ENCODE measurements around the gene PAQR9. TPM values are rescaled to one million over a fixed set of nuclear protein-coding genes. Genes with fewer than 3 reads are reported as not detected.

PAQR9 gene
- total and polyA plus RNA-seq, 2 of the 13 experiments (the other 11 are each of a cell fraction or from before 2014, with no cell fraction given) = 3.7 to 10.3 TPM

GRCh38 chr3:142981108-142981507, 17.6 kb upstream of the PAQR9 start:
- ATAC-seq (no peak), FAIRE-seq (no peak), DNase-seq (ENCODE audit: low spot score) (no peak)
- peaks cover 55% of the 10 kb centered on the region for H3K4me1 ChIP-seq (ENCODE audit: insufficient read depth, low read length)
- no peak overlapping the region for H3K4me2 ChIP-seq (ENCODE audit: low read depth, low read length)
- H3K9me3 ChIP-seq (ENCODE audit: low read length) = no peaks in the 10 kb centered on the region
- H3K27me3 ChIP-seq (ENCODE audit: control insufficient read depth in 1 of 2, insufficient read depth in 2 of 2, low read length in 2 of 2) = no peaks in the 10 kb centered on the region
- no peak overlapping the region for H2AFZ ChIP-seq (ENCODE audit: low read length)
- H3K9ac ChIP-seq (ENCODE audit: insufficient read depth, low read depth, low read length) = no peak overlapping the region
- CTCF ChIA-PET (ENCODE audit: low intra/inter-chr PET ratio, low total read pairs) = no interaction called here
- H3K79me2 ChIP-seq (ENCODE audit: insufficient read depth, low read length) = no peaks in the 10 kb centered on the region
- no peak overlapping the region for H3K4me3 ChIP-seq (replicated peaks in 1 of 3; ENCODE audit: insufficient read depth in 1 of 3, low read depth in 2 of 3, low read length in 3 of 3)
- TF ChIP-seq ZNF24 (IDR thresholded peaks at IDR 0.05) = no peak
- peak; percentile 52; the same call in 1 of the 2 replicates for TF ChIP-seq RXRB (CRISPR knock-in tag; IDR thresholded peaks at IDR 0.05; ENCODE audit: borderline replicate concordance)
- H4K20me1 ChIP-seq (ENCODE audit: insufficient read depth, low read length) = no peaks in the 10 kb centered on the region
- intact Hi-C loops (cut with micrococcal nuclease; ENCODE audit: unreplicated experiment) = no loop called here
- in situ Hi-C loops (cut with HindIII; ENCODE audit: extremely low pct_ligation_motif_present, low pct_unique_long_range_greater_than_20kb) = loop anchor here (5.0 kb wide), 1 partner anchor 54 kb away; no protein-coding TSS in a partner anchor
- WGBS (ENCODE audit: low lambda C conversion rate) = 54% methylated on average over 3 of the region's 3 CpGs
- POLR2A ChIA-PET = interaction anchor here (1.4 kb wide), 1 partner anchor 40 kb away, joined by 5 read pairs; no protein-coding TSS in a partner anchor
- no TSS peak for BruUV-seq (replicated peaks)
- no peaks in the 10 kb centered on the region for H3K36me3 ChIP-seq (replicated peaks in 1 of 2; ENCODE audit: control insufficient read depth in 1 of 2, insufficient read depth in 2 of 2, low read length in 2 of 2)
- H3K27ac ChIP-seq (ENCODE audit: extremely low read length, insufficient read depth, low read length) = no peak overlapping the region

GRCh38 chr3:142977399-142977728, 13.9 kb upstream of the PAQR9 start:
- Histone ChIP-seq H3K9ac (ENCODE audit: insufficient read depth, low read depth, low read length) (no peak overlapping the region), H3K27ac (ENCODE audit: extremely low read length, insufficient read depth, low read length) (no peak overlapping the region), H2AFZ (ENCODE audit: low read length) (no peak overlapping the region), H3K4me2 (ENCODE audit: low read depth, low read length) (no peak overlapping the region), H3K27me3 (ENCODE audit: control insufficient read depth in 1 of 2, insufficient read depth in 2 of 2, low read length in 2 of 2) (peaks cover 0 to 4% of the 10 kb centered on the region in 2 experiments; a peak in 1 of 5 replicates), H4K20me1 (ENCODE audit: insufficient read depth, low read length) (no peaks in the 10 kb centered on the region), H3K4me3 (replicated peaks in 1 of 3; ENCODE audit: insufficient read depth in 1 of 3, low read depth in 2 of 3, low read length in 3 of 3) (no peak overlapping the region), H3K79me2 (ENCODE audit: insufficient read depth, low read length) (no peaks in the 10 kb centered on the region), H3K4me1 (ENCODE audit: insufficient read depth, low read length) (peaks cover 49% of the 10 kb centered on the region), H3K36me3 (replicated peaks in 1 of 2; ENCODE audit: control insufficient read depth in 1 of 2, insufficient read depth in 2 of 2, low read length in 2 of 2) (no peaks in the 10 kb centered on the region), H3K9me3 (ENCODE audit: low read length) (no peaks in the 10 kb centered on the region)
- ChIA-PET CTCF (ENCODE audit: low intra/inter-chr PET ratio, low total read pairs) (no interaction called here), POLR2A (interaction anchor here (1.5 kb wide), 1 partner anchor 24 kb away, joined by 5 read pairs; the partner anchor contains the start of gene U2SURP)
- ATAC-seq (no peak), DNase-seq (ENCODE audit: low spot score) (no peak), FAIRE-seq (no peak)
- TF ChIP-seq NR2F6 (IDR thresholded peaks at IDR 0.05) = no peak
- no peak for TF ChIP-seq NR2F6 (CRISPR knock-in tag; IDR thresholded peaks at IDR 0.05)
- no peak for TF ChIP-seq ZNF646 (CRISPR knock-in tag; IDR thresholded peaks at IDR 0.05)
- peak; percentile 29; the same call in 1 of the 2 replicates for TF ChIP-seq ZNF263 (CRISPR knock-in tag; IDR thresholded peaks at IDR 0.05)
- 25% methylated on average over 1 of the region's 1 CpG for WGBS (ENCODE audit: low lambda C conversion rate)
- intact Hi-C loops (cut with micrococcal nuclease; ENCODE audit: unreplicated experiment) (no loop called here), in situ Hi-C loops (cut with HindIII; ENCODE audit: extremely low pct_ligation_motif_present, low pct_unique_long_range_greater_than_20kb) (no loop called here)
- BruUV-seq (replicated peaks) = no TSS peak
